Fibroblast of peridontal ligament (primary cell): Measurements from ENCODE around the gene PRKAR1B.

Source experiments
- DNase-seq: peaks from one replicate; pipeline ENCODE4 v3.0.0-alpha.2; 2010; ENCODE audit errors: extremely low read depth

The PRKAR1B gene

DNA sequence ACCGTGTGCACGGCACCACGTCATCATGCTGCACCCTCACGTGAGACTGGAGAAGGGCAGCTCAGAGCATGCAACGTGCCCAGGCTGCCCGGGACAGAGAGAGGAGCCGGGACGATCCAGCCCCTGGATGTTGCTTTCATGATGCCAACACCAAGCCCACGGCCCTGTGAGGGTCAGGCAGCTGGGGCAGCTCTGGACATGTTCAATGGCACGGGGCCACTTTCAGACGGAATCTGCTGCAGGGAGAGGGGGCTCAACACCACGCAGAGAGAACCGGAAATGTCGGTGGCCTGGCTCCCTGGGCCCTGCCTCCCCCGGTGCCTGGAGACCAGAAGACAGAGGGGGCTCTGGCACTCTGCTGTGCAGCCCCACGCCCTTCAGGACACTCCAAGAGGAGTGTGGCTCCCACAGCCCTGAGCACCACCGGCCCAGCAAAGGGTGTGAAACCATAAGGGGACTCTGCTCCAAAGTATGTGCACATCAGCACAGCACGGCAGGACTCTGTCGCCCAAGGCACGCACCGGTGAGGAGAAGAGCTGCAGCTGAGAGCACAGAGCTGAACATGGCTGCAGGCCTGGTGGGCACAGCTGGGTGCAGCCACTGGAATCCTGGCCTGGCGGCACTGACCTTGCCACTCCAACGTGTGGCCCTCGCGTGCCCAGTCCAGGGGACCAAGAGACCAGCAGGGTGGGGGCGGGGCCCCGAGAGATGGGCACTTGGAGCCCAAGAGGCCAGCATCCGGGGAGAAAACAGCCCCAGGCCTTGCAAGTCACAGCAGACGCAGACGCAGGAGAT is 137.1 kb downstream of the PRKAR1B start:
- no peak for DNase-seq

- peak; percentile 3 for DNase-seq
Observed at GRCh38 chr7:587767-588166, 139.3 kb downstream of the PRKAR1B start.

GRCh38 chr7:586494-586893 is 140.6 kb downstream of the PRKAR1B start:
- no peak for DNase-seq

DNA sequence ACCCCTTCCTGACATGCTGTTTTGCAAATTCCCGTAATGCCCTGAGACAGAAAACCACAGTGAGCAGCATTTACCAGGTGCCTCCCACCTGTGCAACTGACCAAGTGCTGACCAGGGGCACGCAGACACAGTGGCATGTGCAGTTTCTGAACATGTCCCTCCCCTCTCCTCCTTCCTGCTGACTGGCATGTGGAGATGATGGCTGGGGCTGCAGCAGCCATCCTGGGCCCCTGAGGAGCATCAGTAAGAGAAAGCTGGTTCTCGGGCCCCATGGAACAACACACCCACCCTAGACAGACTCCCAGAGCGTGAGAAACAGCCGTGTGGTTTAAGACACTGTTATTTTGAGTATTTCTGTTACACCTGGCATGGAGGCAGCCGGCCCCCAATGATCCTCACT is 141.2 kb downstream of the PRKAR1B start:
- DNase-seq: no peak

- DNase-seq: no peak
Observed at GRCh38 chr7:585229-585711, 141.8 kb downstream of the PRKAR1B start.

GRCh38 chr7:584820-585219 is 142.3 kb downstream of the PRKAR1B start:
- DNase-seq: no peak

DNA sequence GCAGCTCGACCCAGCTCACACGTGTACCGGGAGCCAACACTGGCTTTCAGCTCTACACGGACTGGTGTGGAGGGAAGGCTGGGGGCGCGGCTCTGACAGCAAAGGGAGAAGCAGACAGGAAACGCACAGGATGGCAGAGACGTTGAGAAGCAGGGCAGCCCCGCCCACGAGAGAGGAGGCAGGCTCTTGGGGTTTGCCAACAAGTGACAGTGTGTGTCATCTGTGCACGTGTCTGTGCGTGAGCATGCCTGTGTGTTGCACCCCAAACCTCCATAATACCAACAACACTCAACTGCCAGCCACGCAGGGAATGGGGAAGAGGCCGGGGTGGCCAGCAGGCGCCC is 143.0 kb downstream of the PRKAR1B start:
- no peak for DNase-seq

GRCh38 chr7:583410-584121 is 143.5 kb downstream of the PRKAR1B start:
- DNase-seq: no peak

DNA sequence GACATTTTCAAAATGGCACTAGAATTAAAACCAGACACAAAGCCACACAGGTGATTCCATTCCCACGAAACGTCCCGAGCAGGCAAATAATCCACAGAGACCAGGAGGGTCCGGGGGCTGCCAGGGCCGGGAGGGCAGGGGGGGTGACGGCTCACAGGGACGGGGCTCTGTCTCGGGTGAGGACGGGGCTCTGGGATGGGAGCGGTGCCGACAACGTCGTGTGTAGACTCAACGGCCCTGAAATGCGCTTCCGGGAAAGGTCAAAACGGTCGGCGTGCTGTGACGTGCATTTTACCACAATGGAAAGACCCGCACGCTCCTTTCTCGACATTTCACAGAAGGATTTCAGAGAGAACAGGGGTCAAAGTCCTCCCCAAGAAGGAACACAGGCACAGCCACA is 144.2 kb downstream of the PRKAR1B start:
- no peak for DNase-seq

DNA sequence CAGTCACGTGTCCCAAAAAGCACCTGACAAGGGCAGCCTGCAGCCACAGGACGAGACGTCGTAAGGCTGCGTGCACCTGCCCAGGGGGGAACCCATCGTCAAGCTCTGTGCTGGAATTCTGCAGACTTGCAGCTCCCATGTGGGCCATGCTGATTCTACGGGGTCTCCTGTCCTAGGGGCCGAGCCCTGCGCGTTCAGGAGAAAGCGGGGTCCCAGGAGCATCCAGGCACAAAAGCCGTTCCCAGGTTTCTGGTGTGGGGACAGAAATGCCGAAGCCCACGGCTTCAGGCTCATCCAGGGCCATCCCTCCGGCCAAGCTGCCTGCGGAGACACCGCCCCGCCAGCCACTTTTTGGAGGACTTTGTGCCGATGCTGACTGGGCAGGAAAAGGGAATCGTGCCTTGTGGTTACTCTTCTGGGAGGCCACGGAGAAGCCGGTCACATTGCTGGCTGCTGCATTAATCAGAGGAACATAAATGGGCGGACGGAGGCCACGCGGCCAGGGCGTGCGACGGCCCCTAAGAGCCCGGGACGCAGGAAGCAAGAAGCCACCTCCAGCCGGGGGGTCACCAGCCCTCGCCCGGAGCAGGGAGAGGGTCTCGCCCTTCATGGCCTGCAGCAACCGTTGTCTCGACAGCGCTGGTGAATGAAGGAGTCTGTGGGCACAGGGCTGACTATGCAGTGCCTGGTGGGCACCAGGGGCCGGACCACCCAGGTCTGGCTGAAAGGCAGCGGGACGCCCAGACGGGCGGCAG is 144.8 kb downstream of the PRKAR1B start:
- no peak for DNase-seq

- no peak for DNase-seq
Observed at GRCh38 chr7:578386-578785, 148.7 kb downstream of the PRKAR1B start.

- no peak for DNase-seq
Observed at GRCh38 chr7:577741-578370, 149.2 kb downstream of the PRKAR1B start.

DNA sequence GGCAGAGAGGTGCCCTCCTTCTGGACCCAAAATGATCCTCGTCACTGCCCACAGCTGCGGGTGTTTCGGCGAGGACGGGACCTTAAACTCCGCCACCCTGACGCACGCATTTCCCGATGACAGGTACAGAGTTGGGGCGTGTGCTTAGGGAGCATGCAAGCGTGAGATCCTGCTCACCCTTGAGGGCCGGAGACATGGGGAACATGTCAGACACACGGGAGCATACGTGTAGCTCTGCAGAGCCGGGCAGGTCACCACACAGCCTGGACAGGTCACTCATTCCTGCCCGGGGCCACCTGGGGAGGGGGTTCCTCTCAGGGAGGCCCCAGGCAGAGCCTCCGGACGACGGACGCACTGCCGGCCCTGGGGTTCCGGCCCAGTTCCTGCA is 149.8 kb downstream of the PRKAR1B start:
- DNase-seq: no peak

GRCh38 chr7:576524-577277 is 150.4 kb downstream of the PRKAR1B start:
- DNase-seq: no peak

DNA sequence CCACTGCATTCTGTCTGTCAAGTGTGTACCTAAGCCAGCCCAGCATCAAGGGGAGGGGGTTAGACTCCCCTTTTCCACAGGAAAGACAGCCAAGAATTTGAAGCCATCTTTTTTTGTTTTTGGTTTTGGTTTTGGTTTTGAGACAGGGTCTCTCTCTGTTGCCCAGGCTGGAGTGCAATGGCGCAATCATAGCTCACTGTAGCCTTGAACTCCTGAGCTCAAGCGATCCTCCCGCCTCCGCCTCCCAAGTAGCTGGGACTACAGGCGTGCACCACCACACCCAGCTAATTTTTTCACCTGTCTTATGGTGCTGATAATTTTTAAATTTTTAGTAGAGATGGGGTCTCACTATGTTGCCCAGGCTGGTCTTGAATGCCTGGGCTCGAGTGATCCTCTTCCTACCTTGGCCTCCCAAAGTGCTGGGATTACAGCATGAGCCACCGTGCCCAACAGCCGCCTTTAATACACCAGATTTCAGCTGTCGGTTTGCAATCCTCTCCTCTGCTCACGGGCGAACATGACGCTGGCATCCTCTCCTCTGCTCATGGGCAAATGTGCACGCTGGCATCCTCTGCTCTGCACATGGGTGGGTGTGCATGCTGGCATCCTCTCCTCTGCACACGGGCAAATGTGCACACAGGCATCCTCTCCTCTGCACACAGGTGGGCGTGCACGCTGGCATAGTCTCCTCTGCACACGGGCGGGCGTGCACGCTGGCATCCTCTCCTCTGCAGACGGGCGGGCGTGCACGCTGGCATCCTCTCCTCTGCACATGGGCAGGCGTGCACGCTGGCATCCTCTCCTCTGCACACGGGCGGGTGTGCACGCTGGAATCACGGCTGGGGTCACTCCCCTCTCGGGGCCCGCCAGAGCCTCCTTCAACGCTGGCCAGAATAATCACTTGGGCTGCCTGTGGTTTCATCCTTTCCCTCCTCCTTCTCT is 151.4 kb downstream of the PRKAR1B start:
- DNase-seq: no peak

- no peak for DNase-seq
Observed at GRCh38 chr7:574661-575395, 152.3 kb downstream of the PRKAR1B start.

DNA sequence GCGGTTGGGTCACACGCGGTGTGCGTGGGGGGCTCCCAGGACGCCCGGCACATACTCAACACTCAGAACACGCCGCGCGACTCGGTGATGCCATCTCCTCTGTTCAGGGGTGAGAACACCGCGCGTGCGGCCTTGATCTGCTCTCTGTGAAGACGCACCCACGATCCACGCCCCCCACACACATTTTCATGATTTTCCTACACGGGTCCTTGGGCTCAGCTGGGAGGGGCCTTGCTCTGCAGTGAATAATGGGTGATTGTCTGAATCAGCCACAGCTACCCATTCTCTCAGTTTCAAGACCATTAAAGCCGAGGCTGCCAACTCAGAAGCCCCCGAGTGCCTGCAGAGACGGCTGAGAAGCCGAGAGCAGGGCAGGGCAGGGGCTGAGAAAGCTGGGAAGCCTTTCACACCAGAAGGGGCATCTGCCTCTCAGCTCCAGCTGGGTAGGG is 153.1 kb downstream of the PRKAR1B start:
- DNase-seq: no peak

GRCh38 chr7:573269-573932 is 153.7 kb downstream of the PRKAR1B start:
- DNase-seq: no peak
